ENCODE data around the gene OSBPL9.
A peak's percentile ranks its signal among the peaks of the same experiment; 100 is the strongest.
"Not testable (repeated sequence)": the region's sequence is repeated elsewhere in the genome, so short reads cannot be mapped to it uniquely, and the experiment has no call there.

The OSBPL9 gene

GRCh38 chr1:51691920-51692319, 75.0 kb downstream of the OSBPL9 start:
- TF ChIP-seq ZFX (IDR thresholded peaks at IDR 0.05; ENCODE audit: borderline replicate concordance) (no peak), CTCF (IDR thresholded peaks at IDR 0.05) (no peak)
- peak overlapping the region; percentile 39 for H3K27ac ChIP-seq

GRCh38 chr1:51693419-51694155, 76.7 kb downstream of the OSBPL9 start:
- TF ChIP-seq CTCF (IDR thresholded peaks at IDR 0.05) (no peak), ZFX (IDR thresholded peaks at IDR 0.05; ENCODE audit: borderline replicate concordance) (no peak)
- H3K27ac ChIP-seq = no peak overlapping the region

GRCh38 chr1:51697166-51697565, 80.3 kb downstream of the OSBPL9 start:
- TF ChIP-seq CTCF (IDR thresholded peaks at IDR 0.05) = no peak
- TF ChIP-seq ZFX (IDR thresholded peaks at IDR 0.05; ENCODE audit: borderline replicate concordance) = no peak
- H3K27ac ChIP-seq = no peak overlapping the region

GRCh38 chr1:51699391-51699790, 82.5 kb downstream of the OSBPL9 start:
- H3K27ac ChIP-seq = no peak overlapping the region
- TF ChIP-seq CTCF (IDR thresholded peaks at IDR 0.05) = no peak
- no peak for TF ChIP-seq ZFX (IDR thresholded peaks at IDR 0.05; ENCODE audit: borderline replicate concordance)

GRCh38 chr1:51701782-51702181, 84.9 kb downstream of the OSBPL9 start:
- H3K27ac ChIP-seq = not testable (repeated sequence)

- H3K27ac ChIP-seq = not testable (repeated sequence)
These were observed 85.3 kb downstream of the OSBPL9 start for GRCh38 chr1:51702220-51702619.

- no peak overlapping the region for H3K27ac ChIP-seq
- no peak for TF ChIP-seq ZFX (IDR thresholded peaks at IDR 0.05; ENCODE audit: borderline replicate concordance)
- TF ChIP-seq CTCF (IDR thresholded peaks at IDR 0.05) = no peak
These were observed 88.1 kb downstream of the OSBPL9 start for GRCh38 chr1:51705035-51705434.

- no peak for TF ChIP-seq ZFX (IDR thresholded peaks at IDR 0.05; ENCODE audit: borderline replicate concordance)
- no peak for TF ChIP-seq CTCF (IDR thresholded peaks at IDR 0.05)
- no peak overlapping the region for H3K27ac ChIP-seq
These were observed 92.2 kb downstream of the OSBPL9 start for GRCh38 chr1:51708911-51709760.

All from 22Rv1 (cell line).